ENCODE results near the gene CDK3. TPM values are rescaled to one million over a fixed set of nuclear protein-coding genes. Genes with fewer than 3 reads are reported as not detected.

CDK3 gene
- total and polyA plus RNA-seq, 2 experiments from 2014 or later: 13.4 to 18.5 TPM

GRCh38 chr17:75987041-75987440, 13.6 kb upstream of the CDK3 start:
- no peak for DNase-seq (ENCODE audit: low read depth in 1 of 2, low spot score in 1 of 2)
- no peaks in the 10 kb centered on the region for H3K27me3 ChIP-seq
- H3K4me1 ChIP-seq (ENCODE audit: low read depth): no peaks in the 10 kb centered on the region
- TF ChIP-seq CTCF (IDR thresholded peaks at IDR 0.05; ENCODE audit: low read depth, low read length): no peak
- H3K36me3 ChIP-seq: no peaks in the 10 kb centered on the region
- no peaks in the 10 kb centered on the region for H3K9me3 ChIP-seq (ENCODE audit: low read depth)
- H3K27ac ChIP-seq: no peak overlapping the region
- H3K4me3 ChIP-seq: no peak overlapping the region

GRCh38 chr17:75991396-75991795, 9.3 kb upstream of the CDK3 start:
- H3K27ac ChIP-seq: no peak overlapping the region
- no peak for DNase-seq (ENCODE audit: low read depth in 1 of 2, low spot score in 1 of 2)
- no peak for TF ChIP-seq CTCF (IDR thresholded peaks at IDR 0.05; ENCODE audit: low read depth, low read length)
- no peaks in the 10 kb centered on the region for H3K9me3 ChIP-seq (ENCODE audit: low read depth)
- no peaks in the 10 kb centered on the region for H3K27me3 ChIP-seq
- H3K4me1 ChIP-seq (ENCODE audit: low read depth): no peaks in the 10 kb centered on the region
- H3K36me3 ChIP-seq: peaks cover 3% of the 10 kb centered on the region
- no peak overlapping the region for H3K4me3 ChIP-seq

GRCh38 chr17:75994802-75995370, 5.8 kb upstream of the CDK3 start:
- Histone ChIP-seq H3K27ac (no peak overlapping the region), H3K4me1 (ENCODE audit: low read depth) (no peaks in the 10 kb centered on the region), H3K27me3 (no peaks in the 10 kb centered on the region), H3K9me3 (ENCODE audit: low read depth) (no peaks in the 10 kb centered on the region), H3K36me3 (peaks cover 3% of the 10 kb centered on the region), H3K4me3 (no peak overlapping the region)
- no peak for TF ChIP-seq CTCF (IDR thresholded peaks at IDR 0.05; ENCODE audit: low read depth, low read length)
- no peak for DNase-seq (ENCODE audit: low read depth in 1 of 2, low spot score in 1 of 2)

DNA sequence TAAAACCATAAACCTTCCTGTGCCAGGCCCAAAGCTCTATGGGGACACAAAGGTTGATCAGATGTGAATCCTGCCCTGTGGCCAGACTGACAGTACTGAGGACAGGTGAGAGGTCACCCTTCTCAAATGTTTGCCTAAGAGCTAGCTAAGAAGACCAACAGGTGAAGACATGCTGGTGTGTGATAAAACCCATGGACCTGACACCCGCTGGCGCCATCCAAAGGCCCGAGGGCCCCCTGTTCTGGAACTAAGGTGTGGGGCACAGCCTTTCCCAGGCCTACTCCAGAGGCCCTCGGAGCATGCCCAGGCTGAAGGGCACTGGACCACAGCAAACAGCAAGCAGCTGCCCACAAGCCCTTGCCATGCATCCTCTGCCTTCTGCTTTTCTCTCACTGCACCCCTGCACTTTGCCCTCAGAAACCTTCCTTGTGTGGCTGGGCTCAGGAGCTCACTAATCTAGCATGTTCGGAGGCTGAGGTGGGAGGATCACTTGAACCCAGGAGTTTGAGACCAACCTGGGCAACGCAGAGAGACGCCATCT, 5.2 kb upstream of the CDK3 start:
- TF ChIP-seq CTCF (IDR thresholded peaks at IDR 0.05; ENCODE audit: low read depth, low read length): no peak
- no peak overlapping the region for H3K27ac ChIP-seq
- no peak for DNase-seq (ENCODE audit: low read depth in 1 of 2, low spot score in 1 of 2)
- no peaks in the 10 kb centered on the region for H3K27me3 ChIP-seq
- peaks cover 3% of the 10 kb centered on the region for H3K36me3 ChIP-seq
- H3K4me1 ChIP-seq (ENCODE audit: low read depth): no peaks in the 10 kb centered on the region
- H3K9me3 ChIP-seq (ENCODE audit: low read depth): no peaks in the 10 kb centered on the region
- H3K4me3 ChIP-seq: no peak overlapping the region

DNA sequence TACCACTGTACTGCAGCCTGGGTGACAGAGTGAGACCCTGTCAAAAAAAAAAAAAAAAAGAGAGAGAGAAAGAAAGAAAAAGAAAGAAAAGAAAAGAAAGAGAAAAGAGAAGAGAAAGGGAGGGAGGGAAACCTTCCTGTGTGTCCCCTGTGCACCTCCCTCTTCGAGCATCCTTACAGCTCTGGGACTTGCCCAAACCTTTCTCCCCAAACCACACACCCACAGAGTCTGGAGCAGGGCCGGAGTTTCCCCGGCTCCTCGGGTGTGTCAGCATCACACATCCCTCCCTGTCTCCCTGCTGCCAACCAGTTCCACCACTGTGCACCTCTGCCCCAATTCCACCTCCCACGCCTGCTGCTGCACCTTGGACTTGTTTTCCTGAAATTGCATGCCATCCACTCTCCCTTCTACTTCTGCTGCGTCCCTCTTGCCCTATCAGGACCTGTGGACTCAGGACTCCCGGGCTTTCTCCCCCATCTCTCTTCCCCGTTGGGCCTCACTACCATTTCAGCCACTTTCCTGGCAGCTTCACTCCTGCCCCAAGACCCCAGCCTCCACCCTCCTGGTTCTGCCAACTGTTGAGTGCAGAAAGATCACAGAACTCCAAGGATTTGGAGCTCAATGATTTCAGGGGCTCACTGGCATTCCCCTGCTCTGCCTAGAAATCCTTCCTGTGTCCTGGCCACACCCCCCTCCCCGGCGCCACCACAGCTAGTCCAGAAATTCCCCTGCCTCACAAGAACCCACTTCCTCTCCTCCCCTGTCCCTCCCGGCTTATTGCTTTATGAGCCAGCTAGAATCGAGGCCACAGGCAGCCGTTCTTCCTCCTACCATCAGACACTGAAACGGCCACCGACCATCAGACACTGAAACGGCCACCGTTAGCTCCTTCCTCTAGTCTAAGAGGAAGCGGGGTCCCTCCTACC, 3.7 kb upstream of the CDK3 start:
- DNase-seq (ENCODE audit: low read depth in 1 of 2, low spot score in 1 of 2): peak; percentile 32 to 71
- Histone ChIP-seq H3K4me1 (ENCODE audit: low read depth) (no peaks in the 10 kb centered on the region), H3K4me3 (no peak overlapping the region), H3K27ac (no peak overlapping the region), H3K9me3 (ENCODE audit: low read depth) (no peaks in the 10 kb centered on the region), H3K36me3 (peaks cover 3% of the 10 kb centered on the region), H3K27me3 (no peaks in the 10 kb centered on the region)
- TF ChIP-seq CTCF (IDR thresholded peaks at IDR 0.05; ENCODE audit: low read depth, low read length): no peak
